Hypothalamus (tissue), 51 donors: ENCODE results near the gene C5orf15.
A peak's percentile ranks its signal among the peaks of the same experiment; 100 is the strongest.
"Not testable (repeated sequence)": the region's sequence is repeated elsewhere in the genome, so short reads cannot be mapped to it uniquely, and the experiment has no call there.

ENCODE experiments used
- DNase-seq, 51 donors: peaks; one replicate each; lab custom pipeline; 2025; lab: John Stamatoyannopoulos, UW

C5orf15 gene

GRCh38 chr5:133966090-133966489 lies 2.3 kb downstream of the C5orf15 start:
- no peak for DNase-seq

- DNase-seq: no peak
Measured at GRCh38 chr5:133963493-133964128, 4.8 kb downstream of the C5orf15 start.

GRCh38 chr5:133962801-133963476 lies 5.5 kb downstream of the C5orf15 start:
- DNase-seq: no peak

- DNase-seq: no peak
Measured at GRCh38 chr5:133962131-133962530, 6.3 kb downstream of the C5orf15 start.

- no peak for DNase-seq
Measured at GRCh38 chr5:133959643-133960042, 8.8 kb downstream of the C5orf15 start.

- DNase-seq: no peak
Measured at GRCh38 chr5:133957591-133957990, 10.8 kb downstream of the C5orf15 start.

- DNase-seq: no peak
Measured at GRCh38 chr5:133957080-133957479, 11.3 kb downstream of the C5orf15 start.

- DNase-seq: not testable (repeated sequence)
Measured at GRCh38 chr5:133956196-133956595, 12.2 kb downstream of the C5orf15 start.

- no peak for DNase-seq
Measured at GRCh38 chr5:133953568-133954145, 14.8 kb downstream of the C5orf15 start.

- peak in 12 of 51 donors; percentile 15 to 53 (median 31) for DNase-seq
Measured at GRCh38 chr5:133952729-133953567, 15.5 kb downstream of the C5orf15 start.

GRCh38 chr5:133950821-133951612 lies 17.4 kb downstream of the C5orf15 start:
- no peak for DNase-seq

GRCh38 chr5:133948721-133949120 lies 19.7 kb downstream of the C5orf15 start:
- no peak for DNase-seq

- peak in 2 of 51 donors; percentile 9 to 12 for DNase-seq
Measured at GRCh38 chr5:133947431-133947841, 21.0 kb downstream of the C5orf15 start.

GRCh38 chr5:133945568-133945967 lies 22.9 kb downstream of the C5orf15 start:
- DNase-seq: peak in 1 of 51 donors; percentile 22

GRCh38 chr5:133944263-133945185 lies 23.9 kb downstream of the C5orf15 start:
- DNase-seq: peak in 26 of 51 donors; percentile 14 to 64 (median 34)

- DNase-seq: no peak
Measured at GRCh38 chr5:133943475-133943817, 25.0 kb downstream of the C5orf15 start.

GRCh38 chr5:133942614-133943474 lies 25.6 kb downstream of the C5orf15 start:
- DNase-seq: no peak
